GM18873 (cell line): Measurements from ENCODE around the gene ATXN10.
"Not testable (repeated sequence)": the region's sequence is repeated elsewhere in the genome, so short reads cannot be mapped to it uniquely, and the experiment has no call there.

Source experiments
- ATAC-seq: cut with Tn5 transposase; IDR thresholded peaks from one replicate; pipeline ENCODE4 v1.9.1; 2021; ENCODE audit warnings: mild to moderate bottlenecking, moderate library complexity, moderate number of reproducible peaks; ENCODE audit not compliant: unreplicated experiment, low FRiP score

The ATXN10 gene

DNA sequence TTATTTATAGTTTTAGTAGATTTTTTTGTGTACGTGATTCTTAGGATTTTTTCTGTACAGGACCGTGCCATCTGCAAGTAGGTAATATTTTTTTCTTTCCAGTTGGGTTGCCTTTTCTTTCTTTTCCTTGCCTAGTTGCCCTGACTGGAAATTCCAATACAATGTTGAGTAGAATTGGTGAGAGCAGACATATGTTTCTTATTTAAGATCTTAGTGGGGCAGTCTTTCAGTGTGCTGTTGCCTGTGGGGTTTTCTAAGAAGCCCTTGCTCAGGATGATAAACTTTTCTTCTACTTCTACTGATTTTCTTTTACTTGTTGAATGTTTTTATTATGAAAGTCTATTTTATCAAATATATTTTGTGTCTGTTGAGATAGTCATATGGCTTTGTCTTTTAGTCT lies 33.0 kb downstream of the ATXN10 start:
- no peak for ATAC-seq

DNA sequence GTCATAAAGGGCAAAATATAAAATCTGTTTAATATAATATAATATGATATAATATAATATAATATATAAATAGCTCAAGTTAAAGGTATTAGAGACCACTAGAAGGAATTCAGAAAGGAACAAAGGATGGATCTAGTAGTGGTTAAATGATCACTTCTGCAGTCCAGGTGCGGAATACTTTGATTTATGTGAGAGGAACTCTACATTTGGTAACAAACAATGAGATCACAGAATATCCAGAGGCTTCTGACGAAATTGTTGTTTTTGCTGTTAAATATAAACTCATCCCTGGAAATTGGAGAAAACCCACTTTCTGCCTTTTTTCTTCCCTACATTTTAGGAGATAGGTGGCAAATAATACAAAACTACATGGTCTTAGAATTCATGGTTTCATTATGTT lies 36.0 kb downstream of the ATXN10 start:
- no peak for ATAC-seq

DNA sequence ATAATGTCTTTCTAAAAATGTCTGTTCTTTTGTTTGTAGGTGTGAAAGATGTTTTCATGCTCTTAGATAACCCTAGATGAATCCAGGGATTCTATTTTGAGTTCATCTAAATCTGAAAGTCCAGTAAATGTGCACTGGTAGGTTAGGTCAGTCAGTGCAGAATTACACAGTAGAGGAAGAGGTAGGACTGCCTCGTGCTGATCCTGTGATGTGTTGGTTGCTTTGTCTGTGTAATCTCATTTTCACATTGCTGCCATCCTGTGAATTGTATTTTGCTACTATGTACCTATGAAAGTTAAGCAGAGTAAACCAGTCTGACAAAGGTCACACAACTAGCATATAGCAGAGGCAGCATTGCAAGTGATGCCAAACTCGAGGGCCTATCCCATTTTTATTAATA lies 36.5 kb downstream of the ATXN10 start:
- no peak for ATAC-seq

DNA sequence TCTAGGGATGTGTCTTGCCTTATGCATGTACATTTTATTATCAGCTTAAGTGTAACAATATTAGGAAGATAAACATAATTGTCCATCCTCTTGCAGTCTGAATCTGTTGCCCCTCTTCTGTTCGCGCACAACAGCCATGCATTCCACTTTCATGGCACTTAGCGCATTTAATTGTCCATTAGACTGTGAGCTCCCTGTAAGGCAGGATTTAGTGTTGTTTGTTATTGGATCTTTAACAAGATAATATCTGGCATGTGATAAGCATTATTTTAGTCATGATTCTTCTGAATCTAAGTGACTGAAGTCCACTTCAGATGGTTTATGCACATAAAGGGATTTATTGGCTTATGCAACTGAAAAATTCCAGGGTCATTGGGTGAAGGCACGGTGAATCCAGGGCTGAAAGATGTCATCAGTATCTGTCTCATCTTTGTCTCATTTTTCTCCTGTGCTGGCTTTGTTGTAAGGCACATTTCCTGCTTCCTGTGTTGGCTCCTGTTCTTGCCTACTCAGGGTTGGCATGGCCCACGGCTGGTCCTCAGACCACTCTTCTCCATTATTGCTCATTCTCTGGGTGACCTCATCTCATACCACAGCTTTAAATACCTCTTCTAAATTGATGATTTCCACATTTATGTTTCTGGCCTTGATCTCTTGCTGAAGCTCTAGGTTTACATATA lies 37.6 kb downstream of the ATXN10 start:
- ATAC-seq, result no peak

DNA sequence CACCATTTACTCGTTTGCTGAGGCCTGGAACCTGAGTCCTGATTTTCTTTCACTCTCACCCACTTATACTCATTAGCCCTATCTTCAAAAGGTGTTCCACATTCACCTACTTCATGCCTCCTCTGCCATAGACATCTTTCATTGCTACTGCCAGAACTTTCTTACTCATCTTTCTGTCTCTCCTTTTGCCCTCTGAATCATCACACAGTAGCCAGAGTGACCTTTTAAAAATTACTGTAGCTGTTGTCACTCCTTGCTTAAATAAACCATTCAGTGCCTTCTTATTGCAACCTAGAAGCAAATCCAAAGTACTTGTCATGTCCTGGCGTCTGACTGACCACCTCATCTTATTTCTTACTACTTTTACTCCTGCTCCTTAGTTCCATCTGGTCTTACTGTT lies 38.2 kb downstream of the ATXN10 start:
- ATAC-seq, result no peak

DNA sequence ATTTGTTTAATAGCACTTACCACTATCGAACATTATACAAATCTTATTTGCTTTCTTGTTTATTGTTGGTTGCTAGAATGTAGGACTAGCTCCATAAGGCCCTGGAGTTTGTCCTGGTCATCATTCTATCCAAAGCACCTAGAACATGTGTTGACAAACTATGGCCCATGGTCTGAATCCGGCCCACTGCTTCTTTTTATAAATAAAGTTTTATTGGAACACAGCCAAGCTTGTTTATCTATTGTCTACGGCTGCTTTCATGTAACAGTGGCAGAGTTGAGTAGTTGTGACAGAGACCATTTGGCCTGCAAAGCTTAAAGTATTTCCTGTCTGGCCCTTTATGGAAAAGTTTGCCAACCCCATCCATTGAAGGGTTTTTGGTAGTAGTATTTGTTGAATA lies 38.8 kb downstream of the ATXN10 start:
- no peak for ATAC-seq

DNA sequence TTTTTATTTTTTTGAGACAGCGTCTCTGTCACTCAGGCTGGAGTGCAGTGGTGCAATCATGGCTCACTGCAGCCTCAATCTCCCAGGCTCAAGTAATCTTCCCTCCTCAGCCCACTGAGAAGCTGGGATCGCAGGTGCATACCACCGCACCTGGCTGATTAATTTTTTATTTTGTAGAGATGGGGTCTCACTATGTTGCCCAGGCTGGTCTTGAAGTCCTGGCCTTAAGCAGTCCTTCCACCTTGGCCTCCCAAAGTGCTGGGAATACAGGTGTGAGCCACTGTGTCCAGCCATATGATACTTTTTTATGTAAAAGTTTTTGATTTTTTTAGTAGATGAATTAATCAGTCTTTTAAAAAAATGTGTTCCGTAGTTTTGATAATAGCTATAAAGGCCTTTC lies 42.8 kb downstream of the ATXN10 start:
- not testable (repeated sequence) for ATAC-seq

DNA sequence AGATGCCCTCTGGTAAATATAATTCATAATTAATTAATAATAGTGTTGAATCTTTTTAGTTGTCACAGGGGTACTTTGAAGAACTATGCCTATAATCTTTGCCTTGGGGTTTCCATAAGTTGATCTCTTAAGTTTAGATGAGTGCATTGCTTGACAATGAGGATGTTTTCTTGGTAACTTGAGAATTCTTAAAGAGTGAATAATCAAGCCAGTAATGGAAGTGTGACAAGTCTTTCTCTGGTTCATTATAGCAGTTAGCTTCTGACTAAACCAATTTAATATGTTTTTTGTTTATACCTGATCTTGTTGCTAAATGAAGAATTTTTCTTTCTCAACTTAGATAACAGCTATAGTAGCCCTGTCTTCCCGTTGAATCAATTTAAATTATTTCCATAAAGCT lies 46.2 kb downstream of the ATXN10 start:
- ATAC-seq, result no peak

DNA sequence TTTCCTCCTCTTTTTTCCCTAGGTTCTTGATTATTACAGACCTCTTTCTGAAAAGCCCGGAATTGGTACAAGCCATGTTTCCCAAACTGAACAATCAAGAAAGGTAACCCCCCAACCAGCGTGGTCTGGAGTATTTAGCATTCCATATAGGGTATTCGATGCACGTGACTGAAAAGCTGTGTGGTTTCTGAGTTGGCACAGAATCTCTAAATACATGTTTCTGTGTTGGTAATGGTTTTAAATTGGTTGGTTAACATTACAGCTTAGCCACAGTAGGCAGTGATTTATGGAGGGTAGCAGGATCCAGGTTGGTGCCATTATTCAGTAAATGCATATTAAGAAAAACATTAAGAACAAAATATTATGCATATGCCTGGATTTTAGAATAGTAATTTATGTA lies 46.8 kb downstream of the ATXN10 start:
- no peak for ATAC-seq

DNA sequence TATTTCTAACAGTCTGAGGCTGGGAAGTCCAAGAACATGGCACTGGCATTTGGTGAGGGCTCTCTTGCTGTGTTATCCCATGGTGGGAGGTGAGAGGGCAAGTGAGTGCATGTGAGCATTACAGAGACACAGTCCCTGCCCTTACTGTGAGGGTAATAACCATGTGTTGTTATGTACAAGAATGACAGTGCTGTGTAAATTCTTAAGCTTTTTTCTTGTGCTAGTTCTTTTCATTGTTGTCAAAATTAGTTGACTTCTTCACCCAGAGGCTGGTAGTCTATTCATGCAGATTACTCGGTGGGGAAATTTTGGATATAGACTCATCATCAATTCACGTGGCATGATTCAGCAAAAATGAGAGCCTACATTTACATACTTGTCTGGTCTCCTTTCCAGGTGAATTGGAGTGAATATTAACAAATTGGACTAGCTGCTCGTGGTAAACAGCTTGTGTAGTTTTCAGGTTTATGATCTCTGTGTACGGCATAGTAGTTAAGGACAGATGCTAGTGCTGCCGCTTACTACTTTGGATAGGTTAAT lies 49.3 kb downstream of the ATXN10 start:
- no peak for ATAC-seq

DNA sequence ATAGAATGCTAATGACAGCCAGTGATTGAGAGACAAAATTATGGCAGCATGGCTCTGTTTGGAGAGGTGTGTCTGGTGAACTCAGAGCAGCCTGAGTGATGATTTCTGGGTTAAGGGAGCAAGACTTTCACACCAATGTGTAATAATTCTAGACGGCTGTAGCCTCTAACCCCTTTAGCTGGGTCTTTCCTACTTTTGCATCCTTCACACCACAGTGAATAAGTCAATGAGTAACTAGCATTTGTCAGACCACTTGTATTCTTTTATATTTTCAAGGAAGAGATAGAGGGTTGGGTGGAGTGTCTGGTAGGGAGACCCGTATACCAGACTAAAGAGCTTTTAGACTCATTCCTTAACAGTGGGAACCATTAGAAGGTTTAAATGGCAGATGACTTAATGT lies 50.4 kb downstream of the ATXN10 start:
- ATAC-seq, result no peak

DNA sequence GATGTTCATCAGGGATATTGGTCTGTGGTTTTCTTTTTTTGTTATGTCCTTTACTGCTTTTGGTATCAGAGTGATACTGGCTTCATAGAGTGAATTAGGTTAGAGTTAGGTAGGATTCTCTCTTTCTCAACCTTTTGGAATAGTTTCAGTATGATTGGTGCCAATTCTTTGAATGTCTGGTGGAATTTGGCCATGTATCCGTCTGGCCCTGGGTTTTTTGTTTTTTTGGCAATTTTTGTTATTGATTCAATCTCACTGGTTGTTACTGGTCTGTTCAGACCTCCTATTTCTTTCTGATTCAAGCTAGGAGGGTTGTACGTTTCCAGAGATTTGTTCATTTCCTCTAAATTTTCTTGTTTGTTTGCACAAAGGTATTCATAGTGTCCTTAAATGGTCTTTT lies 54.4 kb downstream of the ATXN10 start:
- no peak for ATAC-seq

DNA sequence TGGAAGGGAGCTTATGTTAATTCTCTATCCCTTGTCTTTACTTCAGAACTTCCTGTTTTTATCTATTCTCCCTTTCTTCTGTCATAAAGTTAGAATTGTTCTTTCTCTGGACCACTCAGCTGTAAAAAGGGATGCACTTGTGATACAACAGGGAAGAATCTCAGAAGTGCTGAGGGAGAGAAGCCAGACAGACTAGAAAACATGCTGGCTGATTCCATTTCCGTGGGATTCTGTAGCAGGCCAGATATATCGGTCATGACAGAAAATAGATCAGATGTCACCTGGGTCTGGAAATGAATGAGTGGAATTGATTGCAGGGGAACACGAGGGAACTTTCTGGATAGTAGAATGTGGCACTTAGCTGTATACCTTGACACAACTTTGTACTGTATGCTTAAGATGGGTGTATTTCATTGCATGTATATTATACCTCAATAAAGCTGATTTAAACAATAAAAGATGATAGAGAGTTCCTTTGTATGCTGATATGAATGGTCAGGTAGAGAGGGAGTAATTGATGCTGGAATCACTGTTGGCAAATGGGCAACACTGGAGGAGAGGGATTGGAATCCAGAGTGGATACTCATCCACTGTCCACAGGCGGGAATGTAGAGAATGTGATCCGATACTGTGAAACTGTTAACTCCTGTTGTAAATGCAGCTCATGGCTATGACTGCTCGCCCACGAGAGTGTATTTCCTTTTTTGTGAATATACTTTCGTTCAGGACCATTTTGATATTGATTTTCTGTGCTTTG lies 59.6 kb downstream of the ATXN10 start:
- ATAC-seq, result no peak

DNA sequence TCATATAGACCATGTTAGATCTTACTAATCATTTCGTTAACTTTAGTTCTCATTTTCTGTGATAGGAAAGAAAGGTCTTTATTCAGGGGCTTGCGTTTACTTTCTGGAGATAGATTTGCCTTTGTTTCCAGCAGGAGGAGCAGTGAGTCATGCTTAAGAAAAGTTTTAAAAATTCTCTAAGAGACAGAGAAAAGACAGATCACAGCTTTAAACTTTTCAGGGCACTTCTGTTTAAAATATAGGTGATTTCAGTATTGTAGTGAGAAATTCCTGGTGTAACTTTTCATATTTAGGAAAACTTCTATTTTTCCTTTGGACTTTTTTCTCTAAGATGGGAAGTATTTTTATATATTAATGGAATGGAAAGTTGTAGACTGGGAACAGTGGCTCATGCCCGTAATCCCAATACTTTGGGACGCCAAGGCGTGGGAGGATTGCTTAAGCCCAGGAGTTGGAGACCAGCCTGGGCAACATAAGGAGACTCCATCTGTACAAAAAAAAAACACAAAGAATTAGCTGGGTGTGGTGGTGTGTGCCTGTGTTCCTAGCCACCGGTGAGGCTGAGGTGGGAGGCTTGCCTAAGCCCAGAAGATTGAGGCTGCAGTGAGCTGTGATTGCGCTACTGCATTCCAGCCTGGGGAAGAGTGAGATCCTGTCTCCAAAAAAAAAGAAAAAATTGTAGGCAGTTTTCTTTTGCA lies 60.3 kb downstream of the ATXN10 start:
- ATAC-seq, result no peak

DNA sequence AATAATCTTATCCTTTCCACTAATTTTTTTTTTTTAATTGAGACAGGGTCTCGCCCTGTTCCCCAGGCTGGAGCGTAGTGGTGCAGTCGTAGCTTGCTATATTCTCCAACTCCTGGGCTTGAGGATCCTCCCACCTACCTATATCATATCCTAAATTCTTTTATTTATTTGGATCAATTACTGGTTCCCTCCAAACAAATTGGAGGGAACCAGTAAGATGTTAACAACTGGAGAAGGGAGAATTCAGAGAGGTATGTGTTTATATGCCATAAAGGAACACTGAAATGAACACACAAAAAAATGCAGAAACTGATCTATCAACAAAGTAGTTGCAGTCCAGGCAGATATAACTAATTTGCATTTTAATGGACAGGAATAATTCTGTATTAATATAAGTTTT lies 63.6 kb downstream of the ATXN10 start:
- ATAC-seq, result no peak

DNA sequence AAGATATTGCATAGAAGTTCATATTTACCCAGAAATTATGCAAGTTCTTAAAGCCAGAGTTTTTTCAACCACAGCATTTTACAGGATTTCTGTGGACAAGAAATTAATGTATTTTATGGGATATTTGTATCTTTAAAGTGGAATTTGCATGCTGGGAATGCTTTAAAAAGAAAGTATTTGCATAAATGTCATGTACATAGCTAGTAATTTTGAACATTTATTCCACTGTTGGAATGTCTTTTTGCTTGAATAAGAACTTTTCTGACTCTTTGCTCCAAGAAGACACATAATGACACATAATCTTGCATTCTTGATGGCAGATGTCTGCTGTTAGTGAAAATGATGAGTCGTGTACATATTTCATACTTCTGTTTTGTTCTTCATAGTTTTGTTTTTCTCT lies 66.6 kb downstream of the ATXN10 start:
- no peak for ATAC-seq

DNA sequence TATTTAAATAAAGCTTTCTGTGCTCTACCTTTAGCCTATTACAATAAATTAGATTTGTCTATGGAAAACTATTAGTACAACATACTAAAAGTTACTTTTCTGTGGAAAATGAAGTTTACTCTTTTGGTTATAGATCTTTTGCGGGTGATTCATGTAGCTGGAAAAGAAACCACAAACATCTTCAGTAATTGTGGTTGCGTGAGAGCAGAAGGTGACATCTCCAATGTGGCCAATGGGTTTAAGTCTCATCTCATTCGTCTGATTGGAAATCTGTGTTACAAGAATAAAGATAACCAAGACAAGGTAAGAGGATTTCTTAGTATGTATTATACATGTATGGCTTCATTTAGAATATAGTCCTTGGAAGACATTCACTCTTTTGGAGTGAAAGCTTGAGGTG lies 68.6 kb downstream of the ATXN10 start:
- ATAC-seq, result no peak

DNA sequence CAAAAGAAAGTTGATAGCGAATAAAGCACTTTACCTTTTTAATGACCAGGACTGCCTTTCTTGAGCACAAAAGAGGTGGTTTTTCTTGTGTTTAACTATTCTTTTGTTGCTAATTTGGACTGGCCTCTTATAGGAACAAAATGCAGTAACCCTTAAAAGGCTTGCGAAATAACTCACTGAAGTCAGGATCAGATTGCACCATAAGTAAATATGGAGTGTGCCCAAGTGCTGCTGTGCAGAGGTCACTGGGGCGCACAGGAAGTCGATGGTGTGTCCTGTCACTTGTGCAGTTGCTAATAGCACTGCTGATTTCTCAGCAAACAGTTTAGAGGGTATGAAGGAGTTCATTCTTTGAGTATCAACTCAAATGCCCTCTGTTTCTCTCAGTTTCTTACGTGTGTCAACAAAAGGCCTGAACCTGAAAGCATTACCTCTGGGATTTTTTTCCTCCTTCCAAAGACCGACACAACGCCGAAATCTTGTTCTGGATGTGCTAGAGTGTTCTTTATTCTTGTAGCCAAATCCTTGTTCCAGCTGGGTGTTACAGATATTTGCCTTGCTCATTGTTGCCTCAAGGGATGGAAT lies 71.3 kb downstream of the ATXN10 start:
- ATAC-seq, result no peak

DNA sequence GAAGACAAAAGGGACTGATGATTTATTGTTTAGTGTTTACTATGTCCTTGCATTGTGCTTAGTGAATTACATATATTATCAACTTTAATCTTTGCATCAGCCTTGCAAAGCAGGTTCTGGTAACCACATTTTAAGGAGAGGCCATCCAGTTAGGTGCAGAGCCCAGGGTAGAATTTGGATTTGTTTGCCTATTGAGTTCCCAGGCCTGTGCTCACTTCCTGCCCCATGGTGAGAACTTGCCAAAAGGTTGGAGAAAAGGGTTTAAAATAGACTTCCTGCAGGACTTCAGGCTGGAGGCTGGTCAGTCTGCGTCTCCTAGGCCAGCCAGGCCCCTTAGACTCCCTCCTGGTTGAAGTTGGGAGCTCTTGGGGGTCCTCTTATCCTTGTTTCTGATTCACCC lies 72.1 kb downstream of the ATXN10 start:
- no peak for ATAC-seq

DNA sequence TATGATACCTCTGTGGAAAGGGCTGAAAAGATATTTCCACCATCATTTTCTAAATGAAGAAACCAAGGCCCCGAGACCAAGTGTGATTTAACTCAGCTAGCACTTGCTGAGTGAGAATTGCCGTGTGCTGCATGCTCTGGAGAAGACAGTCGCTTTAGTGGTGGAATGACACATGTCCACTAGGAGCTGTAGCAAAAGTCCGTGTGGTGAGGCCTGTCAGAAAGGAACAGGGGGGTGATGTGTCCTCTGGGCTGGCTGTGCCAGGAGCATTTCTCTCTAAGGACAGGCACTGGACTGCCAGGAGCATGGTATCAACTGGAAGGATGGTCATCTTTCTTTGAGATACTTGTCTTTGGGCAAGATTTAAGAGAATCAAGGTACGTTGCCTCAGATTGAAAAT lies 72.8 kb downstream of the ATXN10 start:
- ATAC-seq, result no peak

DNA sequence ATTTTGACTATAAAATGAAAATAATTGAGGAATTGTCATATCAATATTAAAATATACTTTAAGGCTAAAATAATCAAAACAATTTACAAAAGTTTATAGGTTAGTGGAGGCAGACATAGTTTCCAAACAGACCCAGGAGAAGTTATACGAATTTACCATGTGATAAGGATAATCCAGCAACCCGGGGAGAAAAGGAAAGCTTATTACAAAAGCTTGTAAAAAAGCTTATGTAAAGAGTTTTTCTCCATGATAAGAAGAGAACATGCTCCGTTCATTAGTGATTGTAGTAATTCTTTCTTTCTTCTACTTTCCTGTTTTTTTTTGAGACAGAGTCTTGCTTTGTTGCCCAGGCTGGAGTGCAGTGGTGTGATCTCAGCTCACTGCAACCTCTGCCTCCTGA lies 79.0 kb downstream of the ATXN10 start:
- ATAC-seq, result no peak
